GM12878 (cell line): ENCODE results near the gene DUSP10. TPM values are rescaled to one million over a fixed set of nuclear protein-coding genes. Genes with fewer than 3 reads are reported as not detected.

Source experiments
- BRCA1 ChIP-seq: IDR thresholded peaks from 2 replicates; pipeline ENCODE4 v1.6.1; 2011; ENCODE audit warnings: low read depth, low read length, improper control_type of control experiment
- CBX3 ChIP-seq: fragments of 200-600 bp; sonication (generic); IDR thresholded peaks from 2 replicates; pipeline ENCODE4 v1.6.1; 2016; ENCODE audit warnings: low read depth, borderline replicate concordance
- CBX5 ChIP-seq: sonication (generic); IDR thresholded peaks from 2 replicates; pipeline ENCODE4 v1.6.1; 2016; ENCODE audit warnings: low read depth, moderate library complexity, mild to moderate bottlenecking, inconsistent platforms
- ESRRA ChIP-seq: IDR thresholded peaks from 2 replicates; pipeline ENCODE4 v1.6.1; 2012; ENCODE audit warnings: mild to moderate bottlenecking, low read length, improper control_type of control experiment
- HDAC2 ChIP-seq: fragments of 200-600 bp; sonication (generic); IDR thresholded peaks from 2 replicates; pipeline ENCODE4 v1.6.1; 2017
- IKZF2 ChIP-seq, 2 experiments: fragments of 450-650 bp; IDR thresholded peaks; 2 replicates each; pipeline ENCODE4 v1.6.1; 2017; ENCODE audit warnings: mild to moderate bottlenecking in 2 of 2, moderate library complexity in 2 of 2
- LARP7 ChIP-seq: fragments of 450-650 bp; IDR thresholded peaks from 2 replicates; pipeline ENCODE4 v1.6.1; 2017; ENCODE audit warnings: mild to moderate bottlenecking
- MTA3 ChIP-seq: IDR thresholded peaks from 2 replicates; pipeline ENCODE4 v1.6.1; 2012; ENCODE audit warnings: low read length, inconsistent platforms, borderline replicate concordance
- NBN ChIP-seq: fragments of 450-650 bp; IDR thresholded peaks from 2 replicates; pipeline ENCODE4 v1.6.1; 2016
- NFXL1 ChIP-seq: fragments of 450-650 bp; IDR thresholded peaks from 2 replicates; pipeline ENCODE4 v1.6.1; 2017; ENCODE audit warnings: antibody characterized with exemption, mild to moderate bottlenecking, borderline replicate concordance
- NFYB ChIP-seq: IDR thresholded peaks from 2 replicates; pipeline ENCODE4 v1.6.1; 2011; ENCODE audit warnings: low read depth, mild to moderate bottlenecking, low read length, improper control_type of control experiment, moderate library complexity; ENCODE audit not compliant: insufficient read depth
- POLR2A ChIP-seq: IDR thresholded peaks from 2 replicates; pipeline ENCODE4 v1.6.1; 2011; ENCODE audit warnings: low read depth, mild to moderate bottlenecking, low read length
- POLR2AphosphoS2 ChIP-seq: IDR thresholded peaks from 2 replicates; pipeline ENCODE4 v1.6.1; 2011; ENCODE audit warnings: low read depth, mild to moderate bottlenecking, low read length, improper control_type of control experiment, moderate library complexity
- RAD21 ChIP-seq: IDR thresholded peaks from 2 replicates; pipeline ENCODE4 v1.6.1; 2011; ENCODE audit warnings: mild to moderate bottlenecking, low read depth, low read length, moderate library complexity; ENCODE audit not compliant: insufficient read depth
- RB1 ChIP-seq: fragments of 450-650 bp; formaldehyde crosslinking; IDR thresholded peaks from 2 replicates; pipeline ENCODE4 v1.6.1; 2017; ENCODE audit warnings: mild to moderate bottlenecking, borderline replicate concordance
- RUNX3 ChIP-seq: IDR thresholded peaks from 2 replicates; pipeline ENCODE4 v1.6.1; 2012; ENCODE audit warnings: low read length, inconsistent platforms
- SIN3A ChIP-seq: IDR thresholded peaks from 2 replicates; pipeline ENCODE4 v1.6.1; 2012; ENCODE audit warnings: low read depth, low read length, improper control_type of control experiment
- SP1 ChIP-seq: IDR thresholded peaks from one replicate; pipeline ENCODE4 v1.6.1; 2011; ENCODE audit warnings: low read depth, low read length
- SREBF1 ChIP-seq: IDR thresholded peaks from 2 replicates; pipeline ENCODE4 v1.6.1; 2012; ENCODE audit warnings: mild to moderate bottlenecking, low read length
- TCF12 ChIP-seq: IDR thresholded peaks from 2 replicates; pipeline ENCODE4 v1.6.1; 2011; ENCODE audit warnings: low read depth, mild to moderate bottlenecking, low read length
- TCF3 ChIP-seq: IDR thresholded peaks from 2 replicates; pipeline ENCODE4 v1.6.1; 2012; ENCODE audit warnings: low read depth, mild to moderate bottlenecking, low read length, borderline replicate concordance; ENCODE audit not compliant: insufficient read depth
- ZNF274 ChIP-seq: IDR thresholded peaks from one replicate; pipeline ENCODE4 v1.8.0; 2011; ENCODE audit not compliant: insufficient read length, insufficient read depth
- polyA plus RNA-seq, 11 experiments: library from polyadenylated mRNA; depleted of rRNA in 4 of 11; unstranded in 6 of 11; stranded (reverse) in 5 of 11; fragments of >200 nt; fragmentation: Nextera tagmentation in 4 of 11; fragmentation: Illumina TruSeq in 1 of 11; extraction: Ambion mirVana in 4 of 11; extraction: Trizol in 1 of 11; gene quantifications; 1 replicate in 1 of 11; 2 replicates in 10 of 11; pipeline versions ENCODE4 v1.2.1 to v1.2.3, GENCODE V29; 2011 to 2016; ENCODE audit warnings: inconsistent platforms in 2 of 11, missing spikeins in 2 of 11, low read depth in 1 of 11
- total RNA-seq, 4 experiments: library from RNA; depleted of rRNA in 3 of 4; stranded (reverse); fragments of >200 nt in 3 of 4; fragmentation: Illumina TruSeq in 1 of 4; extraction: Trizol in 1 of 4; gene quantifications; 2 replicates each; pipeline versions ENCODE4 v1.2.1 to v1.2.3, GENCODE V29; 2013 to 2021
- TF ChIP-seq, protein P1 (sequence below): IDR thresholded peaks from 2 replicates; pipeline ENCODE4 v1.6.1; 2012; ENCODE audit warnings: low read length, inconsistent platforms
- TF ChIP-seq, protein P2 (sequence below): fragments of 450-650 bp; IDR thresholded peaks from 2 replicates; pipeline ENCODE4 v1.6.1; 2017; ENCODE audit warnings: low read depth, mild to moderate bottlenecking, moderate library complexity
- TF ChIP-seq, protein P3 (sequence below): fragments of 450-650 bp; conservative IDR thresholded peaks from 2 replicates; pipeline ENCODE4 v1.6.1; 2017; ENCODE audit warnings: mild to moderate bottlenecking, moderate library complexity
- TF ChIP-seq, protein P4 (sequence below), 3 experiments: IDR thresholded peaks in 2 of 3; conservative IDR thresholded peaks in 1 of 3; 2 replicates each; pipeline ENCODE4 v1.5.1; 2011; ENCODE audit warnings: low read depth in 3 of 3, low read length in 3 of 3, mild to moderate bottlenecking in 3 of 3, control low read depth in 2 of 3, moderate library complexity in 2 of 3, inconsistent platforms in 1 of 3, mixed read lengths in 1 of 3; ENCODE audit not compliant: control insufficient read depth in 2 of 3, insufficient read depth in 1 of 3; ENCODE audit errors: extremely low read depth in 1 of 3
- TF ChIP-seq, protein P5 (sequence below): IDR thresholded peaks from 2 replicates; pipeline ENCODE4 v1.6.1; 2011; ENCODE audit warnings: borderline replicate concordance, low read depth, mild to moderate bottlenecking, moderate library complexity, mixed read lengths, low read length; ENCODE audit not compliant: insufficient read depth; ENCODE audit errors: extremely low read length

The DUSP10 gene
- total and polyA plus RNA-seq, 10 of the 15 experiments (the other 5 are each of a cell fraction or from before 2014, with no cell fraction given), result 20.3 to 38.4 (median 27.8) TPM

DNA sequence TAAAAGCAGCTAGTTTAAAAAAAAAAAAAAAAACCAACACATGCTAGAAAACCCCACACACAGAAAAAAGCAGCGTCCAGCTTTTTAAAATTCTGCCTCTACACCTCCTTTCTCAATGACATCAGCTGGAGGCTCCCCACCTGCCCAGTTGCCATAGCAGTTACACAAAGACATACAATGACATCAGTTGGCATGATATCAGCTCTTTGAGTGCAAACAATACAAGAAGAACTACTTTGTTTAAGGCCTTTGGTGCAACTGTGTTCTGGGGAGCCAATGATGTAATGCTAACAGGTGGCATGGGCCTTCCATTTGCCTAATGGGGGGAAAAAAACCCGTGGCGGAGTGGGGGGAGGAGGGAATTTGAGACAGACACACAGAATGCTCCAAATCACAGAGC lies 32.9 kb downstream of the DUSP10 start (continued):
- TF ChIP-seq SIN3A (peak; percentile 72), RB1 (no peak), POLR2A (no peak), HDAC2 (no peak), TCF12 (peak; percentile 69), NFXL1 (no peak), CBX3 (no peak), LARP7 (no peak), TCF3 (no peak), NBN (peak; percentile 36; the same call in 1 of the 2 replicates), IKZF2 (IDR thresholded peaks at IDR 0.05) (peak; percentile 52 to 72; a peak in 1 of 4 replicates), ZNF274 (no peak), SREBF1 (no peak), MTA3 (no peak), NFYB (no peak), POLR2AphosphoS2 (no peak), RAD21 (no peak; the same call in 1 of the 2 replicates), CBX5 (no peak), SP1 (no peak), ESRRA (no peak), BRCA1 (no peak), RUNX3 (peak; percentile 52)
- TF ChIP-seq, protein P1, sequence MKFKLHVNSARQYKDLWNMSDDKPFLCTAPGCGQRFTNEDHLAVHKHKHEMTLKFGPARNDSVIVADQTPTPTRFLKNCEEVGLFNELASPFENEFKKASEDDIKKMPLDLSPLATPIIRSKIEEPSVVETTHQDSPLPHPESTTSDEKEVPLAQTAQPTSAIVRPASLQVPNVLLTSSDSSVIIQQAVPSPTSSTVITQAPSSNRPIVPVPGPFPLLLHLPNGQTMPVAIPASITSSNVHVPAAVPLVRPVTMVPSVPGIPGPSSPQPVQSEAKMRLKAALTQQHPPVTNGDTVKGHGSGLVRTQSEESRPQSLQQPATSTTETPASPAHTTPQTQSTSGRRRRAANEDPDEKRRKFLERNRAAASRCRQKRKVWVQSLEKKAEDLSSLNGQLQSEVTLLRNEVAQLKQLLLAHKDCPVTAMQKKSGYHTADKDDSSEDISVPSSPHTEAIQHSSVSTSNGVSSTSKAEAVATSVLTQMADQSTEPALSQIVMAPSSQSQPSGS, result peak; percentile 95
- TF ChIP-seq, protein P2, sequence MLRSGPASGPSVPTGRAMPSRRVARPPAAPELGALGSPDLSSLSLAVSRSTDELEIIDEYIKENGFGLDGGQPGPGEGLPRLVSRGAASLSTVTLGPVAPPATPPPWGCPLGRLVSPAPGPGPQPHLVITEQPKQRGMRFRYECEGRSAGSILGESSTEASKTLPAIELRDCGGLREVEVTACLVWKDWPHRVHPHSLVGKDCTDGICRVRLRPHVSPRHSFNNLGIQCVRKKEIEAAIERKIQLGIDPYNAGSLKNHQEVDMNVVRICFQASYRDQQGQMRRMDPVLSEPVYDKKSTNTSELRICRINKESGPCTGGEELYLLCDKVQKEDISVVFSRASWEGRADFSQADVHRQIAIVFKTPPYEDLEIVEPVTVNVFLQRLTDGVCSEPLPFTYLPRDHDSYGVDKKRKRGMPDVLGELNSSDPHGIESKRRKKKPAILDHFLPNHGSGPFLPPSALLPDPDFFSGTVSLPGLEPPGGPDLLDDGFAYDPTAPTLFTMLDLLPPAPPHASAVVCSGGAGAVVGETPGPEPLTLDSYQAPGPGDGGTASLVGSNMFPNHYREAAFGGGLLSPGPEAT, result no peak
- TF ChIP-seq, protein P3, sequence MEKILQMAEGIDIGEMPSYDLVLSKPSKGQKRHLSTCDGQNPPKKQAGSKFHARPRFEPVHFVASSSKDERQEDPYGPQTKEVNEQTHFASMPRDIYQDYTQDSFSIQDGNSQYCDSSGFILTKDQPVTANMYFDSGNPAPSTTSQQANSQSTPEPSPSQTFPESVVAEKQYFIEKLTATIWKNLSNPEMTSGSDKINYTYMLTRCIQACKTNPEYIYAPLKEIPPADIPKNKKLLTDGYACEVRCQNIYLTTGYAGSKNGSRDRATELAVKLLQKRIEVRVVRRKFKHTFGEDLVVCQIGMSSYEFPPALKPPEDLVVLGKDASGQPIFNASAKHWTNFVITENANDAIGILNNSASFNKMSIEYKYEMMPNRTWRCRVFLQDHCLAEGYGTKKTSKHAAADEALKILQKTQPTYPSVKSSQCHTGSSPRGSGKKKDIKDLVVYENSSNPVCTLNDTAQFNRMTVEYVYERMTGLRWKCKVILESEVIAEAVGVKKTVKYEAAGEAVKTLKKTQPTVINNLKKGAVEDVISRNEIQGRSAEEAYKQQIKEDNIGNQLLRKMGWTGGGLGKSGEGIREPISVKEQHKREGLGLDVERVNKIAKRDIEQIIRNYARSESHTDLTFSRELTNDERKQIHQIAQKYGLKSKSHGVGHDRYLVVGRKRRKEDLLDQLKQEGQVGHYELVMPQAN, result no peak
- TF ChIP-seq, protein P4, sequence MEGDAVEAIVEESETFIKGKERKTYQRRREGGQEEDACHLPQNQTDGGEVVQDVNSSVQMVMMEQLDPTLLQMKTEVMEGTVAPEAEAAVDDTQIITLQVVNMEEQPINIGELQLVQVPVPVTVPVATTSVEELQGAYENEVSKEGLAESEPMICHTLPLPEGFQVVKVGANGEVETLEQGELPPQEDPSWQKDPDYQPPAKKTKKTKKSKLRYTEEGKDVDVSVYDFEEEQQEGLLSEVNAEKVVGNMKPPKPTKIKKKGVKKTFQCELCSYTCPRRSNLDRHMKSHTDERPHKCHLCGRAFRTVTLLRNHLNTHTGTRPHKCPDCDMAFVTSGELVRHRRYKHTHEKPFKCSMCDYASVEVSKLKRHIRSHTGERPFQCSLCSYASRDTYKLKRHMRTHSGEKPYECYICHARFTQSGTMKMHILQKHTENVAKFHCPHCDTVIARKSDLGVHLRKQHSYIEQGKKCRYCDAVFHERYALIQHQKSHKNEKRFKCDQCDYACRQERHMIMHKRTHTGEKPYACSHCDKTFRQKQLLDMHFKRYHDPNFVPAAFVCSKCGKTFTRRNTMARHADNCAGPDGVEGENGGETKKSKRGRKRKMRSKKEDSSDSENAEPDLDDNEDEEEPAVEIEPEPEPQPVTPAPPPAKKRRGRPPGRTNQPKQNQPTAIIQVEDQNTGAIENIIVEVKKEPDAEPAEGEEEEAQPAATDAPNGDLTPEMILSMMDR (IDR thresholded peaks at IDR 0.05 in 2 of 3, conservative IDR thresholded peaks at IDR 0.05 in 1 of 3; ENCODE audit: control insufficient read depth in 2 of 3, extremely low read depth in 1 of 3, insufficient read depth in 1 of 3, low read depth in 3 of 3, low read length in 3 of 3), result no peak
- TF ChIP-seq, protein P5, sequence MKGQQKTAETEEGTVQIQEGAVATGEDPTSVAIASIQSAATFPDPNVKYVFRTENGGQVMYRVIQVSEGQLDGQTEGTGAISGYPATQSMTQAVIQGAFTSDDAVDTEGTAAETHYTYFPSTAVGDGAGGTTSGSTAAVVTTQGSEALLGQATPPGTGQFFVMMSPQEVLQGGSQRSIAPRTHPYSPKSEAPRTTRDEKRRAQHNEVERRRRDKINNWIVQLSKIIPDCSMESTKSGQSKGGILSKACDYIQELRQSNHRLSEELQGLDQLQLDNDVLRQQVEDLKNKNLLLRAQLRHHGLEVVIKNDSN, result no peak
